Cardiac fibroblast (primary cell): Measurements from ENCODE around the gene AFAP1L1.

ENCODE experiments used
- DNase-seq, 2 donors: peaks; one replicate each; pipeline versions ENCODE4 v3.0.0 to v3.0.0-alpha.2; 2010; ENCODE audit warnings: low read depth in 2 of 2
- H3K4me3 ChIP-seq, 2 donors: replicated peaks in 1 of 2; 1 replicate in 1 of 2; 2 replicates in 1 of 2; pipeline ENCODE4 v1.5.1; 2011; ENCODE audit warnings: low read depth in 2 of 2, low read length in 2 of 2, mild to moderate bottlenecking in 2 of 2, moderate library complexity in 1 of 2
- CTCF ChIP-seq: IDR thresholded peaks from one replicate; pipeline ENCODE4 v1.5.1; 2011; ENCODE audit warnings: low read depth, mild to moderate bottlenecking, low read length, inconsistent platforms

The AFAP1L1 gene

GRCh38 chr5:149326611-149327010 lies 55.0 kb downstream of the AFAP1L1 start:
- no peak for DNase-seq
- H3K4me3 ChIP-seq, result no peak overlapping the region
- no peak for TF ChIP-seq CTCF

GRCh38 chr5:149328177-149328576 lies 56.5 kb downstream of the AFAP1L1 start:
- DNase-seq, result no peak
- no peak for TF ChIP-seq CTCF
- H3K4me3 ChIP-seq, result no peak overlapping the region

- no peak for TF ChIP-seq CTCF
- DNase-seq, result peak in 1 of 2 donors; percentile 70
- H3K4me3 ChIP-seq, result no peak overlapping the region
Measured at GRCh38 chr5:149333711-149334443, 62.2 kb downstream of the AFAP1L1 start.

- TF ChIP-seq CTCF, result no peak
- DNase-seq, result no peak
- H3K4me3 ChIP-seq, result no peak overlapping the region
Measured at GRCh38 chr5:149337736-149338135, 66.1 kb downstream of the AFAP1L1 start.

- no peak overlapping the region for H3K4me3 ChIP-seq
- TF ChIP-seq CTCF, result no peak
- DNase-seq, result no peak
Measured at GRCh38 chr5:149338364-149338763, 66.7 kb downstream of the AFAP1L1 start.

- TF ChIP-seq CTCF, result no peak
- H3K4me3 ChIP-seq, result no peak overlapping the region
- DNase-seq, result no peak
Measured at GRCh38 chr5:149340920-149341319, 69.3 kb downstream of the AFAP1L1 start.

GRCh38 chr5:149341876-149342275 lies 70.2 kb downstream of the AFAP1L1 start:
- no peak for TF ChIP-seq CTCF
- no peak overlapping the region for H3K4me3 ChIP-seq
- DNase-seq, result no peak
